ENCODE measurements around the gene RPS6KC1.
"Not testable (repeated sequence)": the region's sequence is repeated elsewhere in the genome, so short reads cannot be mapped to it uniquely, and the experiment has no call there.

The RPS6KC1 gene

GRCh38 chr1:213292614-213293013 is 241.6 kb downstream of the RPS6KC1 start:
- no peak overlapping the region for H3K27ac ChIP-seq
- TF ChIP-seq CTCF (conservative IDR thresholded peaks at IDR 0.05) = no peak

GRCh38 chr1:213295860-213296259 is 244.8 kb downstream of the RPS6KC1 start:
- TF ChIP-seq CTCF (conservative IDR thresholded peaks at IDR 0.05) = no peak
- no peak overlapping the region for H3K27ac ChIP-seq

DNA sequence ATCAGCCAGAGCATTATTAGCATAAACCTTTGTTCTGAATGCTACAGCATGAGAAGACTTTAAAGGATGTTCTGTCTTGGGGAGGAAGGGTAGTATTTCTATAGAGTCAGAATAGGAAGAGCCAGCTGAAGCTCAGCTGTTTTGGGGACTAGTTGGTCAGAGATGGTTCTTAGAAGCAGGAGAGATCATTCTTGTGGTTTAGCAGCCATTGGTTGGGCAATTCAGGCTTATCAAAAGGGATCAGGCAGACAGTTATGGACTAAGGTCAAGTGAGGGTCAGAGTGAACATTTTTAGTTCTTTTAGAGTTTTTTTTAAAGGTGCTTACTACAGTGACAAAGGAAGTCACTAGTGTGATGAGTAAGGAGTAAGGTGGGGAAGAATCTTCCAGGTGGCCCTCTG is 245.5 kb downstream of the RPS6KC1 start:
- H3K27ac ChIP-seq = no peak overlapping the region
- TF ChIP-seq CTCF (conservative IDR thresholded peaks at IDR 0.05) = no peak

DNA sequence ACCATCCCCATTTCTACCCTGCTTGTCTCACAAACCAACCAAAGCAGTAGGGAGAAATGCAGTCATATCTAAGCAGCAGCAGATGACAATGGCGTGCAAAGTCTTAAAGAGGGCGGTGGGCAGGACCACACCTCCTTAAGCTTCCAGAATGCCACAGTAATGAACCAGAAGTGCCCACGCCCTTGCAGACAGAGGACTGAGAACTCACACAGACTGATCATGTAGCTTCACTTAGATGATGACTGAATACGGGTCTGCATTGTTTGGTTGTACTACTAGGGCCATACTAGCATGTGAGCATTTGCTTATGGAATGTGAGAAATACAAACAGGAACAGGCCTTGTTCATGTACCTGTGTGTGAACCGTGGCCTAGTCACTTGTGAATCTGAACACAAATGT is 246.0 kb downstream of the RPS6KC1 start:
- no peak for TF ChIP-seq CTCF (conservative IDR thresholded peaks at IDR 0.05)
- H3K27ac ChIP-seq = no peak overlapping the region

- no peak overlapping the region for H3K27ac ChIP-seq
- TF ChIP-seq CTCF (conservative IDR thresholded peaks at IDR 0.05) = no peak
Observed at GRCh38 chr1:213300433-213300832, 249.4 kb downstream of the RPS6KC1 start.

DNA sequence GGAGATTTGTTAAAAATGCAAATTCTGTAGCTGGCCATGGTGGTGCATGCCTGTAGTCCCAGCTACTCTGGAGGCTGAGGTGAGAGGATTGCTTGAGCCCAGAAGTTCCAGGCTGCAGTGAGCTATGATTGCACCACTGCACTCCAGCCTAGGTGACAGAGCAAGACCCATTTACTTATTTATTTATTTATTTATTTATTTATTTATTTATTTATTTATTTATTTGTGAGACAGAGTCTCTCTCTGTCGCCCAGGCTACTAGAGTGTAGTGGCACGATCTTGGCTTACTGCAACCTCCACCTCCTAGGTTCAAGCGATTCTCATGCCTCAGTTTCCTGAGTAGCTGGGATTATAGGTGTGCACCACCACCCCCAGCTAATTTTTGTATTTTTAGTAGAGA is 250.5 kb downstream of the RPS6KC1 start:
- not testable (repeated sequence) for H3K27ac ChIP-seq

DNA sequence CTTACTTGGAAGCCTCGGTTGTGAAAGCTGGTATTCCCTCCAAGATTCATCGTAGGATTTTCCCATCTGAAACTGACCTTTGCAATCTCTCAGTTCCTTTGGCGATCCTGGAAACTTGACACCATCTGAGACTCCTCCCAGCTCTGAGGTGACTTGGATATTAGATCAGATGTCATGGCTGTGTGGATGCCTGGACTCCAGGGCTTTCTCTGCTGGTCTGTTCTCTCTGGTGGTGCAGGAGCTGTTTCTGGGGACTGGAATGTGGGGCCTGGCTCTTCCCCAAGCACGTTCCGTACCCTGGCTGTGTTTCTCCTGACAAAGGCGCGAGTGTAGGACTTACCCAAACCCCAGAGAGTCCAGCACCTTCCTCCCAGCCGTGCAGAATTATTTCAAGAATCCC is 252.2 kb downstream of the RPS6KC1 start:
- H3K27ac ChIP-seq = no peak overlapping the region
- no peak for TF ChIP-seq CTCF (conservative IDR thresholded peaks at IDR 0.05)

DNA sequence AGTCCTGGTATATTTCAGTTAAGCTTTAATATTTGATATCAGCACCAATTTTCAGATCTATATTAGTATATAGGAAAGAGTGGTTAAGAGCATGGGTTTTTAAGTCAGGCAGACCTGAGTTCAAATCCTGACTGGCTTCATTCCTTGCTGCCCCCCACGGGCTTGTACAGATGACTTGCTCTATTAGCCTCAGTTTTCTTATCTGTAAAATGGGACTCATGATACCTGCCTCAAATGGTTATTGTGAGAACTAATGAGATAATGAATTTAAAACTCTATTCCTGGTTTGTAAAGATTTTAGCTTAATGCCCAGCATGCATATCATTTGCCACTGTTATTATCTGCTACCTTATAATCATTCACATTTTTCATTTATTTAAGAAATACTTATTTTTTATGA is 264.5 kb downstream of the RPS6KC1 start:
- no peak overlapping the region for H3K27ac ChIP-seq
- TF ChIP-seq CTCF (conservative IDR thresholded peaks at IDR 0.05) = no peak

- not testable (repeated sequence) for H3K27ac ChIP-seq
Observed at GRCh38 chr1:213318458-213318857, 267.4 kb downstream of the RPS6KC1 start.
